Testis (tissue), 2 donors: Measurements from ENCODE around the gene RETREG2.

Experiments
- POLR2A ChIP-seq: fragments of 450-650 bp; IDR thresholded peaks from one replicate; pipeline ENCODE4 v1.6.1; 2017; ENCODE audit warnings: antibody characterized with exemption, mild to moderate bottlenecking, moderate library complexity
- TF ChIP-seq, protein P1 (sequence below), 3 experiments: fragments of 450-650 bp in 2 of 3; fragments of 200-600 bp in 1 of 3; sonication (generic) in 1 of 3; IDR thresholded peaks; one replicate each; pipeline ENCODE4 v1.5.1; 2016 to 2019; ENCODE audit warnings: antibody characterized with exemption in 3 of 3, mild to moderate bottlenecking in 2 of 3, moderate library complexity in 1 of 3

DNA sequence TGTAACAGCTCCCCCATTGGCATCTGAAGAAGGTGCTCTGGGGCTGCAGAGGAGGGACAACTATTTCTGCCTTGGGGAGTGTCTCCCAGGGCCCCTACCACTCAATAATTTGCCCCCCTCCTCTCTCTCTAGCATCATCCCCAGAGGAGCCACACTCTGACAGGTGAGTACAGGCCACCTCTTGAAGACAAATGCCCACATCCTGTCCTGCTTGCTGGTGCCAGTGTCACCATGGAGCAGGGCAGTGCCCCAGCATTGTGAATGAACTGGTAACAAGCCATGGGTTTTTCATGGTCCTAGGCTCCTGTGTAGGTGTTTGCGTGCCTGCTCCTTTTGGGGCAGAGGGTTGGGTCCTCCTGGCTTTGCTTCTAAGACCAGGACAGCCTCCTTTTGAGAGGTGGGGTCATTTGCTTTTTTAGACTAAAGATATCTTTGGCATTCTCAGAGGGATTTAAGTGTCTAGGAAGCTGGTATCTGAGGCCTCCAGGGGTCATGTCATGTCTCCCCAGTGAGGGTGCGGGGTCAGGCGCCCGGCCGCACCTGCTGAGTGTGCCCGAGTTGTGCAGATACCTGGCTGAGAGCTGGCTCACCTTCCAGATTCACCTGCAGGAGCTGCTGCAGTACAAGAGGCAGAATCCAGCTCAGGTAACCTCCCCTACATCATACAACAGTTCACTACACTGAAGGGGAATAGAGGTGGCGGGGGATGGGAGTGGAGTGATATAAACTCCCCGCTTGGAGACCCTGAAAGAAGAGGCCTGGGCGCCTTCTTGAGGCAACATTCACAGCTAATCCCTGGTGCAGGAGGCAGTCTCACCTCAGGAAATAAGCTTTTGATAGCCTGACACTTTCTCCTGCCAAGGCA lies 1.8 kb downstream of the RETREG2 start:
- no peak for TF ChIP-seq POLR2A
- TF ChIP-seq, protein P1, sequence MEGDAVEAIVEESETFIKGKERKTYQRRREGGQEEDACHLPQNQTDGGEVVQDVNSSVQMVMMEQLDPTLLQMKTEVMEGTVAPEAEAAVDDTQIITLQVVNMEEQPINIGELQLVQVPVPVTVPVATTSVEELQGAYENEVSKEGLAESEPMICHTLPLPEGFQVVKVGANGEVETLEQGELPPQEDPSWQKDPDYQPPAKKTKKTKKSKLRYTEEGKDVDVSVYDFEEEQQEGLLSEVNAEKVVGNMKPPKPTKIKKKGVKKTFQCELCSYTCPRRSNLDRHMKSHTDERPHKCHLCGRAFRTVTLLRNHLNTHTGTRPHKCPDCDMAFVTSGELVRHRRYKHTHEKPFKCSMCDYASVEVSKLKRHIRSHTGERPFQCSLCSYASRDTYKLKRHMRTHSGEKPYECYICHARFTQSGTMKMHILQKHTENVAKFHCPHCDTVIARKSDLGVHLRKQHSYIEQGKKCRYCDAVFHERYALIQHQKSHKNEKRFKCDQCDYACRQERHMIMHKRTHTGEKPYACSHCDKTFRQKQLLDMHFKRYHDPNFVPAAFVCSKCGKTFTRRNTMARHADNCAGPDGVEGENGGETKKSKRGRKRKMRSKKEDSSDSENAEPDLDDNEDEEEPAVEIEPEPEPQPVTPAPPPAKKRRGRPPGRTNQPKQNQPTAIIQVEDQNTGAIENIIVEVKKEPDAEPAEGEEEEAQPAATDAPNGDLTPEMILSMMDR (IDR thresholded peaks at IDR 0.05) = no peak
